HPDE6-E6E7 (cell line): ENCODE measurements around the gene MFF.
A peak's percentile ranks its signal among the peaks of the same experiment; 100 is the strongest.

ENCODE experiments used
- DNase-seq: peaks from one replicate; pipeline ENCODE4 v3.0.0; 2011; ENCODE audit warnings: missing footprints; ENCODE audit errors: extremely low spot score

The MFF gene

GRCh38 chr2:227324995-227325838, at the start of gene MFF:
TSS of gene MFF (plus strand) at chr2:227325251. CDS start at chr2:227330666, 5,415 bp downstream.
- DNase-seq, result peak; percentile 94

- no peak for DNase-seq
Measured at GRCh38 chr2:227280895-227281294, 44.2 kb upstream of the MFF start.

GRCh38 chr2:227285741-227286236, 39.3 kb upstream of the MFF start:
- DNase-seq, result no peak

GRCh38 chr2:227287771-227288170, 37.3 kb upstream of the MFF start:
- no peak for DNase-seq

- no peak for DNase-seq
Measured at GRCh38 chr2:227292314-227292713, 32.7 kb upstream of the MFF start.

GRCh38 chr2:227293531-227293930, 31.5 kb upstream of the MFF start:
- no peak for DNase-seq

- DNase-seq, result no peak
Measured at GRCh38 chr2:227295806-227296205, 29.2 kb upstream of the MFF start.

- DNase-seq, result no peak
Measured at GRCh38 chr2:227296671-227297405, 28.2 kb upstream of the MFF start.

- no peak for DNase-seq
Measured at GRCh38 chr2:227301523-227301922, 23.5 kb upstream of the MFF start.

GRCh38 chr2:227308784-227309183, 16.3 kb upstream of the MFF start:
- DNase-seq, result no peak

- DNase-seq, result peak; percentile 35
Measured at GRCh38 chr2:227310756-227311110, 14.3 kb upstream of the MFF start.

GRCh38 chr2:227311861-227312506, 13.1 kb upstream of the MFF start:
- DNase-seq, result no peak

- DNase-seq, result no peak
Measured at GRCh38 chr2:227312579-227312978, 12.5 kb upstream of the MFF start.

GRCh38 chr2:227313310-227313709, 11.7 kb upstream of the MFF start:
- DNase-seq, result no peak

- no peak for DNase-seq
Measured at GRCh38 chr2:227317834-227318233, 7.2 kb upstream of the MFF start.

- DNase-seq, result no peak
Measured at GRCh38 chr2:227320305-227321094, 4.6 kb upstream of the MFF start.

GRCh38 chr2:227322530-227323205, 2.4 kb upstream of the MFF start:
- no peak for DNase-seq

- no peak for DNase-seq
Measured at GRCh38 chr2:227323818-227324217, 1.2 kb upstream of the MFF start.

GRCh38 chr2:227324642-227324994, 433 bp upstream of the MFF start:
- peak; percentile 7 for DNase-seq

- DNase-seq, result peak; percentile 13
Measured at GRCh38 chr2:227325839-227326195, 766 bp downstream of the MFF start.

GRCh38 chr2:227326783-227327182, 1.7 kb downstream of the MFF start:
- DNase-seq, result no peak
